Spleen (tissue), 7 donors: ENCODE results near the gene VRK3.

ENCODE experiments used
- CTCF ChIP-seq, 11 experiments: fragments of 200-600 bp in 7 of 11; fragments of 450-650 bp in 4 of 11; sonication (generic) in 4 of 11; IDR thresholded peaks in 8 of 11; conservative IDR thresholded peaks in 3 of 11; 1 replicate in 7 of 11; 2 replicates in 4 of 11; pipeline versions ENCODE4 v1.4.0 to v1.8.0; 2016 to 2021; ENCODE audit warnings: antibody characterized with exemption in 11 of 11, inconsistent platforms in 4 of 11, mild to moderate bottlenecking in 1 of 11
- POLR2A ChIP-seq, 3 donors: fragments of 450-650 bp; IDR thresholded peaks; one replicate each; pipeline ENCODE4 v1.5.1; 2017; ENCODE audit warnings: antibody characterized with exemption in 3 of 3, mild to moderate bottlenecking in 1 of 3
- donor health status: DM: no; HTN: no; CAD: no; lungs with moderate emphysema.
- donor health status: DM: no; HTN: no; CAD: no.
- donor health status: DM: no; HTN: no; CAD: no.

GRCh38 chr19:50040967-50041366 lies 15.8 kb upstream of the VRK3 start:
- no peak for TF ChIP-seq CTCF (IDR thresholded peaks at IDR 0.05 in 8 of 11, conservative IDR thresholded peaks at IDR 0.05 in 3 of 11)
- no peak for TF ChIP-seq POLR2A (IDR thresholded peaks at IDR 0.05)
